ENCODE data around the gene KLRF1.

- TF ChIP-seq, protein P1, sequence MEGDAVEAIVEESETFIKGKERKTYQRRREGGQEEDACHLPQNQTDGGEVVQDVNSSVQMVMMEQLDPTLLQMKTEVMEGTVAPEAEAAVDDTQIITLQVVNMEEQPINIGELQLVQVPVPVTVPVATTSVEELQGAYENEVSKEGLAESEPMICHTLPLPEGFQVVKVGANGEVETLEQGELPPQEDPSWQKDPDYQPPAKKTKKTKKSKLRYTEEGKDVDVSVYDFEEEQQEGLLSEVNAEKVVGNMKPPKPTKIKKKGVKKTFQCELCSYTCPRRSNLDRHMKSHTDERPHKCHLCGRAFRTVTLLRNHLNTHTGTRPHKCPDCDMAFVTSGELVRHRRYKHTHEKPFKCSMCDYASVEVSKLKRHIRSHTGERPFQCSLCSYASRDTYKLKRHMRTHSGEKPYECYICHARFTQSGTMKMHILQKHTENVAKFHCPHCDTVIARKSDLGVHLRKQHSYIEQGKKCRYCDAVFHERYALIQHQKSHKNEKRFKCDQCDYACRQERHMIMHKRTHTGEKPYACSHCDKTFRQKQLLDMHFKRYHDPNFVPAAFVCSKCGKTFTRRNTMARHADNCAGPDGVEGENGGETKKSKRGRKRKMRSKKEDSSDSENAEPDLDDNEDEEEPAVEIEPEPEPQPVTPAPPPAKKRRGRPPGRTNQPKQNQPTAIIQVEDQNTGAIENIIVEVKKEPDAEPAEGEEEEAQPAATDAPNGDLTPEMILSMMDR (IDR thresholded peaks at IDR 0.05) = no peak
- no peak for TF ChIP-seq POLR2A (IDR thresholded peaks at IDR 0.05)
Observed at GRCh38 chr12:9779209-9779608, 48.1 kb upstream of the KLRF1 start.
